Small intestine (tissue), 7 donors: ENCODE measurements around the gene CLRN3. TPM values are rescaled to one million over a fixed set of nuclear protein-coding genes. Genes with fewer than 3 reads are reported as not detected.

Source experiments
- DNase-seq, 2 donors: peaks; one replicate each; pipeline versions ENCODE4 v3.0.0 to v3.0.0-alpha.2; 2013
- FAIRE-seq: peaks from 2 replicates; lab custom pipeline; 2012; peaks lifted over from hg19 to GRCh38; lab: Jason Lieb, UNC
- H3K27ac ChIP-seq, 3 donors: one replicate each; pipeline ENCODE4 v1.5.1; 2013; ENCODE audit warnings: low read length in 2 of 3, mild to moderate bottlenecking in 2 of 3, control low read depth in 1 of 3, inconsistent platforms in 1 of 3, low read depth in 1 of 3, moderate library complexity in 1 of 3
- H3K27me3 ChIP-seq, 3 donors: one replicate each; pipeline ENCODE4 v1.6.1; 2013; ENCODE audit warnings: low read length in 3 of 3, inconsistent platforms in 1 of 3; ENCODE audit not compliant: control insufficient read depth in 3 of 3, insufficient read depth in 3 of 3
- H3K36me3 ChIP-seq, 3 donors: one replicate each; pipeline ENCODE4 v1.6.1; 2013; ENCODE audit warnings: low read length in 3 of 3, inconsistent platforms in 1 of 3, low read depth in 1 of 3, mild to moderate bottlenecking in 1 of 3, moderate library complexity in 1 of 3; ENCODE audit not compliant: control insufficient read depth in 3 of 3, insufficient read depth in 2 of 3
- H3K4me1 ChIP-seq, 3 donors: one replicate each; pipeline ENCODE4 v1.6.1; 2013; ENCODE audit warnings: low read length in 2 of 3, inconsistent platforms in 1 of 3, low read depth in 1 of 3, mild to moderate bottlenecking in 1 of 3, moderate library complexity in 1 of 3; ENCODE audit not compliant: control insufficient read depth in 3 of 3, insufficient read depth in 2 of 3
- H3K4me3 ChIP-seq, 3 donors: one replicate each; pipeline ENCODE4 v1.5.1; 2013; ENCODE audit warnings: low read length in 3 of 3, control low read depth in 1 of 3, inconsistent platforms in 1 of 3, low read depth in 1 of 3, mild to moderate bottlenecking in 1 of 3, moderate library complexity in 1 of 3
- H3K9me3 ChIP-seq, 2 donors: one replicate each; pipeline ENCODE4 v1.6.1; 2013; ENCODE audit warnings: low read depth in 1 of 2, low read length in 1 of 2; ENCODE audit not compliant: control insufficient read depth in 2 of 2, insufficient read depth in 1 of 2
- WGBS, 3 donors: extraction: QIAGEN DNeasy Blood & Tissue Kit; methylation state at CpG; one replicate each; pipeline ENCODE4 v1.1.7; 2013; 5-methylcytosine and 5-hydroxymethylcytosine counted together
- polyA plus RNA-seq, 4 donors: library from polyadenylated mRNA; stranded (reverse) in 3 of 4; unstranded in 1 of 4; fragments of 200-250 nt in 3 of 4; fragments of 120-200 nt in 1 of 4; gene quantifications; one replicate each; pipeline versions ENCODE4 v1.2.1 to v1.2.3, GENCODE V29; 2013
- donor health status: healthy with polysubstance abuse.
- donor health status: control.
- donor health status: control.
- donor health status: Bipolar disorder and iron deficiency.
- donor health status: healthy.

CLRN3 gene
- polyA plus RNA-seq, 4 donors: 72.0 to 150 (median 93.4) TPM

DNA sequence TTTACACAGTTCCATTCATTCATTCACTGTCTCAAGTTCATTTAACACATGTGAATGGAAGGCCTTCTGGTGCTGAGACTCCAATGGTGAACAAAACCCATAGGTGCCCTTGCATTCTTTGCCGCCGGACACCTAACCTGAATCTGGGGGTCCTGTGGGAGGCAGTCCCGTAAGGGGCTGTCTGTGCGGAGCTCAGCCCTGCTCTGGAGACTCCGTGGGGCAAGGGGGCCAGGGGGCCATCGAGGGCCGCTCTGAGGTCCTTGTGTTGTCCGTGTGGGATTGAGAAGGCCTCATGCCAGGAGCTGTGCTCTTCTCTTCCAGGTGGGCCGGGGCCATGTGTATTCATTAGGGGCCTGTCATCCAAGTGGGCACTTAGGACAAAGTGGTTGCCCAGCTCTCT, 29.5 kb upstream of the CLRN3 start:
- WGBS, 3 donors: 93 to 99% (median 94%) methylated on average over 9 of the region's 9 CpGs
- peaks cover 7 to 18% (median 11%) of the 10 kb centered on the region in 3 donors for H3K4me1 ChIP-seq
- H3K36me3 ChIP-seq: peaks cover 0 to 3% (median 0%) of the 10 kb centered on the region in 3 donors
- no peak overlapping the region for H3K4me3 ChIP-seq
- peak overlapping the region in 2 of 3 donors; percentile 47 to 59 for H3K27ac ChIP-seq
- H3K9me3 ChIP-seq: no peaks in the 10 kb centered on the region
- no peak for DNase-seq
- no peak for FAIRE-seq
- H3K27me3 ChIP-seq: no peaks in the 10 kb centered on the region

DNA sequence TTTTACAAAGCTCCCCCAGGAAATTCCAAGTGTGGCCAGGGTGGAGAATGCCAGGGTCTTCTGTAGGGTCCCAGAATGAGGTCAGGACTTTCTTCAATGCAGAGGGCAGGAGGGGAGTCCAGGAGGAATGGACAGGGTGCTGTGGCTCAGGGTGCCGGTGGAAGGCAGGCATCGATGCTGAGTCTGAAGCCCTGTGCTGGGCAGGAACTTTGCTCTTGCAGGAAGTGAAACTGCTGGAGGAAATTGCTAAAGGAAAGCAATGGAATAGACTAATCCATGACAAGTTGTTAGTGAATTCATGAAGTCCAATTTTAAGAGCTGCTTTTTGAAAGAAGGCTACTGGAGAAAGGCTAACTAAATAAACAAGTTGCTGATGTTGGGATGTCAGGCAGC, 29.0 kb upstream of the CLRN3 start:
- FAIRE-seq: no peak
- Histone ChIP-seq H3K36me3 (peaks cover 0 to 3% (median 0%) of the 10 kb centered on the region in 3 donors), H3K4me1 (peaks cover 7 to 18% (median 11%) of the 10 kb centered on the region in 3 donors), H3K9me3 (no peaks in the 10 kb centered on the region), H3K27ac (peak overlapping the region in 1 of 3 donors; percentile 59), H3K4me3 (no peak overlapping the region), H3K27me3 (no peaks in the 10 kb centered on the region)
- DNase-seq: peak in 1 of 2 donors; percentile 35
- 45 to 59% (median 55%) methylated on average over 2 of the region's 2 CpGs for WGBS, 3 donors

DNA sequence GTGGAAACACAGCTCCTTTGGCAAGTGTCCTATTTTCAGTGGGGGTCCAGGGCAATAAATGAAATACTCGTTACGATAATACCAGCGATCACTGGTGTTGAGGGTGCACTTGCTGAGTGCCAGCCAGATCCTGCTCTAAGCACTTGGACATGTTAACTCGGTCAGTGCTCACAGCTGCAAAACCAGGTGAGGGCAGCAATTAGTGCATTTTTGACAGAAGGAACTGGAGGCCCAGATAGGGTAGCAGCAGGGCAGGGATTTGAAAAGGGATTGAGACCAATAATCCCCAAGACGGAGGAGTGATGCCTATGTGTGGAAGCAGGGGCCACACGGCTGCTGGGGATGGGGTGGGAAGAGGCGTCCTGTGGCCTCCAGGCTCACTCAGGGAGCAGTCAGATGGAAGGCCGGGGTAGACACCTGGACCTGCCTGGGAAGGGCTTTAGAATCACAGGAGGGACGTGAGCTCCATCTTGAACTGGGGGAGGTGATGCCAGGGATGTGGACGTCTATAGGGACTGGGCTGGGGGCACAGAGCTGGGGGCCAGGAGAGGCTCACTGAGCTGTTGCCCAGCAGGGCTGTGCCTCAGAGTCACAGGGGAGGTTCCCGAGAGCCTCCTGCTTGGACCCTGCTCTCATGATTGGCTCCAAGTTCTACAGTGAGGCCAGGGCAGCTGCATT, 28.5 kb upstream of the CLRN3 start:
- Histone ChIP-seq H3K4me3 (no peak overlapping the region), H3K36me3 (peaks cover 0 to 3% (median 0%) of the 10 kb centered on the region in 3 donors), H3K27ac (peak overlapping the region in 1 of 3 donors; percentile 71), H3K4me1 (peaks cover 7 to 18% (median 11%) of the 10 kb centered on the region in 3 donors), H3K9me3 (no peaks in the 10 kb centered on the region), H3K27me3 (no peaks in the 10 kb centered on the region)
- DNase-seq: no peak
- WGBS, 3 donors: 86 to 93% (median 90%) methylated on average over 11 of the region's 11 CpGs
- FAIRE-seq: no peak

DNA sequence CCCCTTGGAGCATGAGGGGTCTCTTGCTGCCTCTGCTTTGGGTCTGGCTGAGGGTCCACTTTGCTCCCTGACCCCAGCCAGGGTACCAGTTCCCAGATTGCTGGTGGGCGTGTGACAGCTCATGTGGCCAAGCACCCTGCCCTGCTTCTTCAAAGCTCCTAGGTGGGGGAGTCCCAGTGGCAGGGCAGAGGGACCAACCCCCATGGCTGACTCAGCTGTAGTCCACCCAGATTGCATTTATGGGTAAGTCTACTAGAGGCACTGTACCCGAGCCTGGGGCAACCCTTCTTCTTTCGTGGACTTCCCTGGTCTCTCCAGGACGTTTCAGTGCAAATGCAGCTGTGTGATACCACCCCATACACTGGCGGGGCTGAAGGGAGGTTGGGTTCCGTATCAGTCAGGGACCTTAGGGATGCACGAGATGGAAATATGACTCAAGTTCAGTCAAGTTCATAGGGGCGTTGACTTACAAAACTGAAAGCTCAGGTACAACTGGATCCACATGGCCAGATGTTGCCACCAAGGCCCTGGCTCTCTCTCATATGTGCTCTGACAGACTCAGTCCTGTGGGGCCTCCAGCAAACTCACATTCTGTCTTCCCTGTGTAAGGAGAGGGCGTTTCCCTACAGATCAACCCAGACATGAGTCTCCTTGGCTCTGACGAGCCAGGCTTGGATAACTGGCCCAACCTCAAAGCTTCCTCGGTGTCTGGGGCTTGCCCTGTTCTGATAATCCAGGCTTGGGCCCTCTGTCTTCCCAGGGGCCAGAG, 27.7 kb upstream of the CLRN3 start:
- peak overlapping the region in 1 of 3 donors; percentile 71 for H3K27ac ChIP-seq

DNA sequence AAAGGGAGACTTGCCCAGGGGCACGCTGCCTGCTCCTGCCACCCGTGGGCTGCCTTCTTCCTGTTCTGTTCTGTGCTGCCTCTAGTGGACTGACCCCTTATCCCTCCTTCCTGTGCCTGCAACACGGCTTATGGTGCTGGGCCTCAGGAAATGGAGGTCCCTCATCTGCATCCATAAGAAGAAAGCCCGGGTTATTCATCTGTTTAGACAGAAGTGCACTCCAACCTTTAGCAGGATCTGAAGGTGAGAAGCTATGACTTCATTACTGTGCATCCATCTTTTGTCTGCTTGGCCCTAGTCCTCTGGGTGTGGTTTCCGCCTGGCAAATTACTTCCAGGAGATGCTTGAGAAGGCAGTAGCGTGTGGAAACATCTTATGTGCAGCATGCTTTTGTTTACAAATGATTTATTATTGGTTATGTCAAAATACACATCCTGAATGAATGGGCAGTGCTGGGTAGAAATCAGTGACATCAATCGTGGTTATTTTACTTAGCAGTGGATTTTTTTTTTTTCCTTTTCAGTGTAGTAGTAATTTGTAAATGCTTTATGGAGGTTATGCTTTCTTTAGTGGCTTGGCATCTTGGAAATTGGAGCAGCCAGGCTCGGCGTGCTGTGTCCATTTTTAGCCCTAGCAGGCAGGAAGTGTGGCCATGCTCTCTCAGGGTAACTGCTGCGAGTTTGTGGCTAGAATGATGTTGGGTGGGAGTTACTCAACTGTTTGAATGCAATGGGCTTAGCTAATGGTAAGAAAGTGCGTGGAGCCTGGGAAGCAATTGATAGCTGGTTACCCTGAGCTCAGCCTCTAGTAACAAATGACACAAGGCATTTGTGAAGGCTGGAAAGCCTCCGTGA, 26.9 kb upstream of the CLRN3 start:
- no peaks in the 10 kb centered on the region for H3K9me3 ChIP-seq
- DNase-seq (no peak), FAIRE-seq (no peak)
- H3K27me3 ChIP-seq: no peaks in the 10 kb centered on the region
- WGBS, 3 donors: 47 to 71% (median 61%) methylated on average over 12 of the region's 12 CpGs
- no peak overlapping the region for H3K4me3 ChIP-seq
- peaks cover 7 to 18% (median 7%) of the 10 kb centered on the region in 3 donors for H3K4me1 ChIP-seq
- peaks cover 0 to 3% (median 0%) of the 10 kb centered on the region in 3 donors for H3K36me3 ChIP-seq
- peak overlapping the region in 1 of 3 donors; percentile 73 for H3K27ac ChIP-seq

More for the DNA sequence above, 27.7 kb upstream of the CLRN3 start:
- FAIRE-seq: no peak
- peaks cover 7 to 18% (median 11%) of the 10 kb centered on the region in 3 donors for H3K4me1 ChIP-seq
- 71 to 83% (median 80%) methylated on average over 11 of the region's 11 CpGs for WGBS, 3 donors
- no peaks in the 10 kb centered on the region for H3K9me3 ChIP-seq
- no peaks in the 10 kb centered on the region for H3K27me3 ChIP-seq
- H3K36me3 ChIP-seq: peaks cover 0 to 3% (median 0%) of the 10 kb centered on the region in 3 donors
- no peak overlapping the region for H3K4me3 ChIP-seq
- no peak for DNase-seq

DNA sequence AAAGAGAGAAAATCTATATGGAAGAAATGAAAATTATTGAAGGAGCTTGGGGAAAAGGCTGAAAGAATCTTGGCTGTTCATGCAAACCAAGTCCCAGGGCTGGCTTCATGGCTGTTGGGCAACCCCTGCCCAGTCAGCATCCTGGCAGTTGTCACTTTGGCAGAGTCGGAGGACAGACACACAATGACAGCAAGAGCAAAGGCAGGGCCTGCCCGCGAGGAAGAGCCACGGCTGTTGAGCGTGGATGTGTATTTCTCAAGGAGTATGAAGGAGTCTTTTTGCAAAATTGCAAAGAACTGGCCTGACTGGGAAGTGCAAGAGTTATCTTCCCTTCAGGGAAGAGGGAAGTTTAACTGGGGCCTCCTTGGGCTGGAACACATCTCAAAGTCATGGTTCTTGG, 25.8 kb upstream of the CLRN3 start:
- 86 to 97% (median 97%) methylated on average over 5 of the region's 5 CpGs for WGBS, 3 donors
- Histone ChIP-seq H3K9me3 (no peaks in the 10 kb centered on the region), H3K27ac (no peak overlapping the region), H3K4me3 (no peak overlapping the region), H3K4me1 (peaks cover 7 to 18% (median 7%) of the 10 kb centered on the region in 3 donors), H3K27me3 (no peaks in the 10 kb centered on the region), H3K36me3 (peaks cover 0 to 4% (median 0%) of the 10 kb centered on the region in 3 donors)
- DNase-seq: no peak
- FAIRE-seq: no peak

DNA sequence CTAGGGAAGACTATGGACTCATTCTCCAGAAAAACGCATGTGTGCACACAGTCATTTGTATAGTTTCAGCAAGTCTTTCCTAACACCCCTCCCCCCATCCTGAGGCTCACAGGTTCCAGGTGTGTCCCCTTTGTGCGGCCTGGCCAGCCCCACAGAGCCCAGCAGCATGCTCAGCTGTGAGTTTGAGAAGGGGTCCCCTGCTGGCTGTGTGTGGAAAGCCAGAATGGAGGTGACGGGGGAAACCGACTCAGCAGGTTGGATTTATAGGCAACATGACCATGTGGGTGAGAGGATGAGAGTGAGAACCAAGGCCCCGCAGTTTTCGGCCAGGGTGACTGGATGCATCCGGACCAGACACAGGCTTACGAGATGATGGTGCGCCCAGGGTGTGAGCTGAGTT, 24.1 kb upstream of the CLRN3 start:
- Histone ChIP-seq H3K9me3 (no peaks in the 10 kb centered on the region), H3K27ac (no peak overlapping the region), H3K36me3 (peaks cover 0 to 6% (median 0%) of the 10 kb centered on the region in 3 donors), H3K27me3 (no peaks in the 10 kb centered on the region), H3K4me3 (no peak overlapping the region), H3K4me1 (peaks cover 0 to 6% (median 2%) of the 10 kb centered on the region in 3 donors)
- FAIRE-seq (no peak), DNase-seq (no peak)
- 92 to 95% (median 92%) methylated on average over 9 of the region's 9 CpGs for WGBS, 3 donors

DNA sequence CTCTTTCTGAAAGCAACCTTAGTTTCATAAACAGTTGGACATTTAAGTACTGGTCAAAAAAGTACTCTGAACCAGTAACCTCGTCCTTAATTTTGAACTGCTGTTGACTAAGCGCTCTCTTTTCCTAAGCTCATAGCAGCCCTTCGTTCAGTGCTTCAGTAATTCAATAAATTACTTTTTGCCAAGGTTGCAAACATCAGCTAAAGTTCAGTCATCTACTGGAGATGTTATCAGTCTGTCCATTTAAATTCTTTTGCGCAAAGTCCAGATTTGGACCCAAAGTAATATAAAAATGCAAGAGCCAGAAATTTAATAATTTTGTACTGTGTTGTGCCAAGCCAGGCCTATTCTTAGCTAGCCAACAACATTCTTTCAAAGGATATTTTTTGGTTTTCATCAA, 22.6 kb upstream of the CLRN3 start:
- FAIRE-seq: no peak
- no peak for DNase-seq
- no peak overlapping the region for H3K4me3 ChIP-seq
- no peaks in the 10 kb centered on the region for H3K9me3 ChIP-seq
- no peak overlapping the region for H3K27ac ChIP-seq
- no peaks in the 10 kb centered on the region for H3K27me3 ChIP-seq
- H3K36me3 ChIP-seq: peaks cover 0 to 5% (median 0%) of the 10 kb centered on the region in 3 donors
- peaks cover 0 to 5% (median 4%) of the 10 kb centered on the region in 3 donors for H3K4me1 ChIP-seq
- 79 to 94% (median 90%) methylated on average over 4 of the region's 4 CpGs for WGBS, 3 donors
